HepG2 (cell line): ENCODE data around the gene ISG20.

Experiments
- JUNB ChIP-seq: sonication (generic); formaldehyde crosslinking; IDR thresholded peaks from 2 replicates; pipeline ENCODE4 v1.8.0; 2022; ENCODE audit warnings: missing genetic modification reagents, mild to moderate bottlenecking, borderline replicate concordance
- NR3C1 ChIP-seq: sonication (generic); formaldehyde crosslinking; IDR thresholded peaks from 2 replicates; pipeline ENCODE4 v1.4.0; 2020; ENCODE audit warnings: missing genetic modification reagents
- RARG ChIP-seq: sonication (generic); formaldehyde crosslinking; IDR thresholded peaks from 2 replicates; pipeline ENCODE4 v1.4.0; 2020; ENCODE audit warnings: low read depth, mild to moderate bottlenecking, missing genetic modification reagents
- TIGD3 ChIP-seq: sonication (generic); formaldehyde crosslinking; IDR thresholded peaks from 2 replicates; pipeline ENCODE4 v1.5.1; 2020; ENCODE audit warnings: mild to moderate bottlenecking, missing genetic modification reagents, borderline replicate concordance
- TP53 ChIP-seq: sonication (generic); formaldehyde crosslinking; conservative IDR thresholded peaks from 2 replicates; pipeline ENCODE4 v1.4.0; 2020; ENCODE audit warnings: missing genetic modification reagents
- UBTF ChIP-seq: sonication (generic); formaldehyde crosslinking; IDR thresholded peaks from 2 replicates; pipeline ENCODE4 v1.4.0; 2020; ENCODE audit warnings: mild to moderate bottlenecking, missing genetic modification reagents
- ZNF883 ChIP-seq: sonication (generic); formaldehyde crosslinking; IDR thresholded peaks from 2 replicates; pipeline ENCODE4 v1.5.1; 2020; ENCODE audit warnings: mild to moderate bottlenecking, missing genetic modification reagents; ENCODE audit errors: not compliant biosample characterization
- TF ChIP-seq, protein P1 (sequence below): sonication (generic); formaldehyde crosslinking; IDR thresholded peaks from 2 replicates; pipeline ENCODE4 v1.5.0; 2020; ENCODE audit warnings: mild to moderate bottlenecking, missing genetic modification reagents, moderate library complexity

DNA sequence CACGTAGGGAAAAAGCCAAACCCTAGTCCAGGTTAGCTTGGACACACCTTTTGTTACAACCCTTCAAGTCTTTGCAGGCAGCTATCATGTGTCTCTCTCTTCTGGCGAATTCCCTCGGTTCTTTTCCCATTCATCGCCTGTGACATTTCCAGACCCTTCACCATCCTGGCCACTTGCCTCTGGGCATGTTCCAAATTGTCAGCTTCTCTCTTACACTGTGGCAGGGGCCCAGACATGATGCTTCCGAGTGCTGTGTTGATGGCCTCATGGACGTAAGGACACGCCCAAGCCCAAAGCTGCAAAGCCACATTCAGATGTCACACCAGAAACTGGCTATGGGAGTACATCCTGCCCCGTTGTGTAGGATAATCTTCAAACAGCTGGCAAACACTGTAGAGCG is 58.5 kb downstream of the ISG20 start:
- TF ChIP-seq TIGD3 (CRISPR knock-in tag) (no peak), ZNF883 (CRISPR knock-in tag) (no peak), UBTF (CRISPR knock-in tag) (no peak), NR3C1 (CRISPR knock-in tag) (no peak), RARG (CRISPR knock-in tag) (no peak), TP53 (CRISPR knock-in tag) (no peak), JUNB (CRISPR knock-in tag) (no peak)
- TF ChIP-seq, protein P1, sequence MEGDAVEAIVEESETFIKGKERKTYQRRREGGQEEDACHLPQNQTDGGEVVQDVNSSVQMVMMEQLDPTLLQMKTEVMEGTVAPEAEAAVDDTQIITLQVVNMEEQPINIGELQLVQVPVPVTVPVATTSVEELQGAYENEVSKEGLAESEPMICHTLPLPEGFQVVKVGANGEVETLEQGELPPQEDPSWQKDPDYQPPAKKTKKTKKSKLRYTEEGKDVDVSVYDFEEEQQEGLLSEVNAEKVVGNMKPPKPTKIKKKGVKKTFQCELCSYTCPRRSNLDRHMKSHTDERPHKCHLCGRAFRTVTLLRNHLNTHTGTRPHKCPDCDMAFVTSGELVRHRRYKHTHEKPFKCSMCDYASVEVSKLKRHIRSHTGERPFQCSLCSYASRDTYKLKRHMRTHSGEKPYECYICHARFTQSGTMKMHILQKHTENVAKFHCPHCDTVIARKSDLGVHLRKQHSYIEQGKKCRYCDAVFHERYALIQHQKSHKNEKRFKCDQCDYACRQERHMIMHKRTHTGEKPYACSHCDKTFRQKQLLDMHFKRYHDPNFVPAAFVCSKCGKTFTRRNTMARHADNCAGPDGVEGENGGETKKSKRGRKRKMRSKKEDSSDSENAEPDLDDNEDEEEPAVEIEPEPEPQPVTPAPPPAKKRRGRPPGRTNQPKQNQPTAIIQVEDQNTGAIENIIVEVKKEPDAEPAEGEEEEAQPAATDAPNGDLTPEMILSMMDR (CRISPR knock-in tag), result no peak
